ENCODE results near the gene GAPDH. TPM values are rescaled to one million over a fixed set of nuclear protein-coding genes. Genes with fewer than 3 reads are reported as not detected.
"Not testable (repeated sequence)": the region's sequence is repeated elsewhere in the genome, so short reads cannot be mapped to it uniquely, and the experiment has no call there.

GAPDH gene
- total and polyA plus RNA-seq, 12 donors = 1,734 to 4,338 (median 2,450) TPM

GRCh38 chr12:6582196-6582595 is 47.9 kb downstream of the GAPDH start:
- WGBS, 4 donors = 73 to 76% (median 74%) methylated on average over 6 of the region's 6 CpGs
- no peak for DNase-seq

GRCh38 chr12:6582959-6583358 is 48.6 kb downstream of the GAPDH start:
- H3K27ac ChIP-seq = no peak overlapping the region
- H3K27me3 ChIP-seq = no peaks in the 10 kb centered on the region
- intact Hi-C loops (cut with DNase I) = no loop called here
- no peak for DNase-seq
- H3K36me3 ChIP-seq (replicated peaks in 1 of 2) = peaks cover 0 to 100% of the 10 kb centered on the region in 2 donors
- no peak overlapping the region for H3K4me3 ChIP-seq
- H3K4me1 ChIP-seq (replicated peaks in 1 of 2) = no peaks in the 10 kb centered on the region
- 81 to 88% (median 87%) methylated on average over 10 to 12 of the region's 12 CpGs for WGBS, 4 donors
- TF ChIP-seq, protein P1, sequence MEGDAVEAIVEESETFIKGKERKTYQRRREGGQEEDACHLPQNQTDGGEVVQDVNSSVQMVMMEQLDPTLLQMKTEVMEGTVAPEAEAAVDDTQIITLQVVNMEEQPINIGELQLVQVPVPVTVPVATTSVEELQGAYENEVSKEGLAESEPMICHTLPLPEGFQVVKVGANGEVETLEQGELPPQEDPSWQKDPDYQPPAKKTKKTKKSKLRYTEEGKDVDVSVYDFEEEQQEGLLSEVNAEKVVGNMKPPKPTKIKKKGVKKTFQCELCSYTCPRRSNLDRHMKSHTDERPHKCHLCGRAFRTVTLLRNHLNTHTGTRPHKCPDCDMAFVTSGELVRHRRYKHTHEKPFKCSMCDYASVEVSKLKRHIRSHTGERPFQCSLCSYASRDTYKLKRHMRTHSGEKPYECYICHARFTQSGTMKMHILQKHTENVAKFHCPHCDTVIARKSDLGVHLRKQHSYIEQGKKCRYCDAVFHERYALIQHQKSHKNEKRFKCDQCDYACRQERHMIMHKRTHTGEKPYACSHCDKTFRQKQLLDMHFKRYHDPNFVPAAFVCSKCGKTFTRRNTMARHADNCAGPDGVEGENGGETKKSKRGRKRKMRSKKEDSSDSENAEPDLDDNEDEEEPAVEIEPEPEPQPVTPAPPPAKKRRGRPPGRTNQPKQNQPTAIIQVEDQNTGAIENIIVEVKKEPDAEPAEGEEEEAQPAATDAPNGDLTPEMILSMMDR (IDR thresholded peaks at IDR 0.05) = no peak
- no peak for TF ChIP-seq POLR2A (IDR thresholded peaks at IDR 0.05)
- no peaks in the 10 kb centered on the region for H3K9me3 ChIP-seq (replicated peaks in 1 of 3)

More at GRCh38 chr12:6582196-6582595, 47.9 kb downstream of the GAPDH start:
- no peaks in the 10 kb centered on the region for H3K9me3 ChIP-seq (replicated peaks in 1 of 3)
- peaks cover 0 to 100% of the 10 kb centered on the region in 2 donors for H3K36me3 ChIP-seq (replicated peaks in 1 of 2)
- no peak overlapping the region for H3K27ac ChIP-seq
- no peak for TF ChIP-seq POLR2A (IDR thresholded peaks at IDR 0.05)
- TF ChIP-seq, protein P1 (IDR thresholded peaks at IDR 0.05) = no peak
- intact Hi-C loops (cut with DNase I) = no loop called here
- no peak overlapping the region for H3K4me3 ChIP-seq
- H3K27me3 ChIP-seq = no peaks in the 10 kb centered on the region
- H3K4me1 ChIP-seq (replicated peaks in 1 of 2) = no peaks in the 10 kb centered on the region

GRCh38 chr12:6584293-6584692 is 50.0 kb downstream of the GAPDH start:
- WGBS, 4 donors = 81 to 87% (median 84%) methylated on average over 10 of the region's 10 CpGs
- TF ChIP-seq POLR2A (IDR thresholded peaks at IDR 0.05) = no peak
- TF ChIP-seq, protein P1 (IDR thresholded peaks at IDR 0.05) = no peak
- H3K4me1 ChIP-seq (replicated peaks in 1 of 2) = no peaks in the 10 kb centered on the region
- H3K9me3 ChIP-seq (replicated peaks in 1 of 3) = no peaks in the 10 kb centered on the region
- intact Hi-C loops (cut with DNase I) = no loop called here
- peaks cover 0 to 100% of the 10 kb centered on the region in 2 donors for H3K36me3 ChIP-seq (replicated peaks in 1 of 2)
- no peak overlapping the region for H3K4me3 ChIP-seq
- DNase-seq = no peak
- H3K27ac ChIP-seq = no peak overlapping the region
- H3K27me3 ChIP-seq = no peaks in the 10 kb centered on the region

DNA sequence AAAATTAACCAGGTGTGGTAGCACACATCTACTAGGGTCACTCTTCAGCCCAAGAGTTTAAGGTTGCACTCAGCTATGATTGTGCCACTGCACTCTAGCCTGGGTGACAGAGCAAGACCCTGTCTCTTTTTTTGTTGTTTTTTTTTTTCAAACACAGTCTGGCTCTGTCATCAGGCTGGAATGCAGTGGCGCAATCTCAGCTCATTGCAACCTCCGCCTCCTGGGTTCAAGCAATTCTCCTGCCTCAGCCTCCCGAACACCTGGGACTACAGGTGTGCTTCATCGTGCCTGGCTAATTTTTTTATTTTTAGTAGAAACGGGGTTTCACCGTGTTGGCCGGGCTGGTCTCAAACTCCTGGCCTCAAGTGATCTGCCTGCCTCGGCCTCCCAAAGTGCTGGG is 52.3 kb downstream of the GAPDH start:
- H3K27me3 ChIP-seq; H3K4me3 ChIP-seq; H3K4me1 ChIP-seq (replicated peaks in 1 of 2); intact Hi-C loops (cut with DNase I); H3K9me3 ChIP-seq (replicated peaks in 1 of 3); H3K27ac ChIP-seq; DNase-seq: not testable (repeated sequence)
- H3K36me3 ChIP-seq (replicated peaks in 1 of 2) = peaks cover 0 to 100% of the 10 kb centered on the region in 2 donors
- WGBS, 4 donors = 88 to 94% (median 92%) methylated on average over 8 of the region's 8 CpGs

Small RNA genes within 50 kb of the gene (small RNA-seq; reads per million reads assigned to genes)
- 176 to 264 reads per million in 2 donors for gene SCARNA11

Other genes starting within 250 kb of the GAPDH start
- 1 to 10 TPM in 2 of 9 donors, under 1 TPM in 6, not detected in 1; 0.06 to 1.9 (median 0.43) TPM for gene PLEKHG6, start 223.8 kb upstream of the GAPDH start, total RNA-seq
- 1 to 10 TPM in 1 of 3 donors, under 1 TPM in 1, not detected in 1; 0.32 to 5.8 TPM for gene PLEKHG6, start 223.8 kb upstream of the GAPDH start, polyA plus RNA-seq
- 100 to 1,000 TPM in 8 of 9 donors, 10 to 100 TPM in 1; 46.4 to 386 (median 261) TPM for gene TNFRSF1A, start 192.4 kb upstream of the GAPDH start, total RNA-seq
- 100 to 1,000 TPM in 2 of 3 donors, 10 to 100 TPM in 1; 91.8 to 167 (median 160) TPM for gene TNFRSF1A, start 192.4 kb upstream of the GAPDH start, polyA plus RNA-seq
- gene SCNN1A, start 159.0 kb upstream of the GAPDH start, total RNA-seq = 10 to 100 TPM in 7 of 9 donors, 1 to 10 TPM in 1, under 1 TPM in 1; 0.11 to 38.0 (median 13.7) TPM
- gene SCNN1A, start 159.0 kb upstream of the GAPDH start, polyA plus RNA-seq = 1 to 10 TPM; 4.3 to 5.3 (median 5.1) TPM
- 100 to 1,000 TPM in 8 of 9 donors, 10 to 100 TPM in 1; 34.6 to 295 (median 158) TPM for gene LTBR, start 150.4 kb upstream of the GAPDH start, total RNA-seq
- gene LTBR, start 150.4 kb upstream of the GAPDH start, polyA plus RNA-seq = 100 to 1,000 TPM in 2 of 3 donors, 10 to 100 TPM in 1; 71.0 to 165 (median 119) TPM
- 1 to 10 TPM in 2 of 9 donors, under 1 TPM in 6, not detected in 1; 0.11 to 8.9 (median 0.54) TPM for gene CD27, start 89.6 kb upstream of the GAPDH start, total RNA-seq
- gene CD27, start 89.6 kb upstream of the GAPDH start, polyA plus RNA-seq = 1 to 10 TPM in 2 of 3 donors, under 1 TPM in 1; 0.77 to 2.1 (median 1.1) TPM
- gene TAPBPL, start 82.5 kb upstream of the GAPDH start, total RNA-seq = 10 to 100 TPM; 17.0 to 42.4 (median 33.8) TPM
- 10 to 100 TPM; 13.8 to 41.6 (median 26.5) TPM for gene TAPBPL, start 82.5 kb upstream of the GAPDH start, polyA plus RNA-seq
- 10 to 100 TPM in 3 of 9 donors, 1 to 10 TPM in 6; 2.8 to 16.8 (median 8.8) TPM for gene VAMP1, start 63.8 kb upstream of the GAPDH start, total RNA-seq
- 10 to 100 TPM in 1 of 3 donors, 1 to 10 TPM in 2; 7.3 to 26.7 (median 9.6) TPM for gene VAMP1, start 63.8 kb upstream of the GAPDH start, polyA plus RNA-seq
- gene MRPL51, start 41.3 kb upstream of the GAPDH start, total RNA-seq = 100 to 1,000 TPM in 6 of 9 donors, 10 to 100 TPM in 3; 64.7 to 280 (median 164) TPM
- 100 to 1,000 TPM in 1 of 3 donors, 10 to 100 TPM in 2; 67.2 to 161 (median 83.3) TPM for gene MRPL51, start 41.3 kb upstream of the GAPDH start, polyA plus RNA-seq
- 10 to 100 TPM; 11.5 to 33.9 (median 24.5) TPM for gene NCAPD2, start 40.4 kb upstream of the GAPDH start, total RNA-seq
- gene NCAPD2, start 40.4 kb upstream of the GAPDH start, polyA plus RNA-seq = 10 to 100 TPM in 1 of 3 donors, 1 to 10 TPM in 2; 6.6 to 10.1 (median 10.0) TPM
- 10 to 100 TPM in 8 of 9 donors, 1 to 10 TPM in 1; 8.3 to 36.3 (median 27.5) TPM for gene IFFO1, start 21.5 kb downstream of the GAPDH start, total RNA-seq
- gene IFFO1, start 21.5 kb downstream of the GAPDH start, polyA plus RNA-seq = 10 to 100 TPM in 2 of 3 donors, 1 to 10 TPM in 1; 8.7 to 91.0 (median 79.2) TPM
- gene NOP2, start 33.8 kb downstream of the GAPDH start, total RNA-seq = 10 to 100 TPM in 8 of 9 donors, 1 to 10 TPM in 1; 7.7 to 34.7 (median 27.0) TPM
- 10 to 100 TPM; 43.2 to 95.5 (median 63.8) TPM for gene NOP2, start 33.8 kb downstream of the GAPDH start, polyA plus RNA-seq
- gene CHD4, start 72.9 kb downstream of the GAPDH start, total RNA-seq = 100 to 1,000 TPM; 216 to 307 (median 246) TPM
- gene CHD4, start 72.9 kb downstream of the GAPDH start, polyA plus RNA-seq = 100 to 1,000 TPM; 152 to 505 (median 284) TPM
- 10 to 100 TPM in 1 of 9 donors, 1 to 10 TPM in 7, under 1 TPM in 1; 0.28 to 11.6 (median 8.1) TPM for gene LPAR5, start 101.4 kb downstream of the GAPDH start, total RNA-seq
- 1 to 10 TPM; 1.3 to 2.2 (median 1.5) TPM for gene LPAR5, start 101.4 kb downstream of the GAPDH start, polyA plus RNA-seq
- 1 to 10 TPM in 7 of 9 donors, under 1 TPM in 2; 0.36 to 3.1 (median 1.4) TPM for gene ACRBP, start 112.9 kb downstream of the GAPDH start, total RNA-seq
- gene ACRBP, start 112.9 kb downstream of the GAPDH start, polyA plus RNA-seq = 1 to 10 TPM in 1 of 3 donors, under 1 TPM in 2; 0.91 to 2.8 (median 0.99) TPM
- 10 to 100 TPM; 22.6 to 87.6 (median 54.1) TPM for gene ING4, start 128.6 kb downstream of the GAPDH start, total RNA-seq
- gene ING4, start 128.6 kb downstream of the GAPDH start, polyA plus RNA-seq = 10 to 100 TPM; 31.6 to 40.1 (median 32.3) TPM
- gene ZNF384, start 154.9 kb downstream of the GAPDH start, total RNA-seq = 10 to 100 TPM; 19.9 to 67.2 (median 41.4) TPM
- 10 to 100 TPM; 45.5 to 71.2 (median 49.5) TPM for gene ZNF384, start 154.9 kb downstream of the GAPDH start, polyA plus RNA-seq
- gene PIANP, start 166.3 kb downstream of the GAPDH start, total RNA-seq = 1 to 10 TPM in 1 of 9 donors, under 1 TPM in 5, not detected in 3; 0.11 to 4.6 (median 0.45) TPM
- 1 to 10 TPM; 2.4 to 5.2 (median 3.5) TPM for gene PIANP, start 166.3 kb downstream of the GAPDH start, polyA plus RNA-seq
- gene COPS7A, start 189.5 kb downstream of the GAPDH start, total RNA-seq = 100 to 1,000 TPM in 1 of 9 donors, 10 to 100 TPM in 8; 56.5 to 105 (median 83.2) TPM
- 10 to 100 TPM; 46.5 to 85.1 (median 50.6) TPM for gene COPS7A, start 189.5 kb downstream of the GAPDH start, polyA plus RNA-seq
- gene MLF2, start 218.6 kb downstream of the GAPDH start, total RNA-seq = 100 to 1,000 TPM; 135 to 334 (median 225) TPM
- gene MLF2, start 218.6 kb downstream of the GAPDH start, polyA plus RNA-seq = 100 to 1,000 TPM; 181 to 248 (median 233) TPM
- 100 to 1,000 TPM in 6 of 9 donors, 10 to 100 TPM in 3; 27.0 to 269 (median 127) TPM for gene PTMS, start 231.8 kb downstream of the GAPDH start, total RNA-seq
- gene PTMS, start 231.8 kb downstream of the GAPDH start, polyA plus RNA-seq = 1,000 to 10,000 TPM in 1 of 3 donors, 100 to 1,000 TPM in 2; 134 to 1,405 (median 631) TPM
- gene LAG3, start 238.0 kb downstream of the GAPDH start, total RNA-seq = under 1 TPM in 7 of 9 donors, not detected in 2; 0.11 to 0.96 (median 0.64) TPM
- 1 to 10 TPM in 2 of 3 donors, under 1 TPM in 1; 0.29 to 4.3 (median 2.3) TPM for gene LAG3, start 238.0 kb downstream of the GAPDH start, polyA plus RNA-seq